Right cardiac atrium (tissue), 5 donors: ENCODE measurements around the gene C4orf17. TPM values are rescaled to one million over a fixed set of nuclear protein-coding genes. Genes with fewer than 3 reads are reported as not detected.

Experiments used
- ATAC-seq, 2 donors: fragments of 200-7000 bp; cut with Tn5 transposase; one replicate each; pipeline versions ENCODE4 v1.8.0 to v1.9.1; 2020; ENCODE audit warnings: moderate library complexity in 2 of 2, mild to moderate bottlenecking in 1 of 2
- DNase-seq, 3 donors: peaks; one replicate each; pipeline ENCODE4 v3.0.0-alpha.2; 2020
- H3K27ac ChIP-seq: one replicate; pipeline ENCODE4 v1.5.1; 2013; ENCODE audit warnings: mild to moderate bottlenecking, low read length, control low read depth, moderate library complexity
- H3K27me3 ChIP-seq: one replicate; pipeline ENCODE4 v1.6.1; 2013; ENCODE audit not compliant: control insufficient read depth, insufficient read depth
- H3K4me1 ChIP-seq: one replicate; pipeline ENCODE4 v1.6.1; 2013; ENCODE audit warnings: low read length; ENCODE audit not compliant: control insufficient read depth, insufficient read depth
- H3K4me3 ChIP-seq: one replicate; pipeline ENCODE4 v1.5.1; 2013; ENCODE audit warnings: low read length, control low read depth
- H3K9me3 ChIP-seq: one replicate; pipeline ENCODE4 v1.6.1; 2013; ENCODE audit warnings: low read length; ENCODE audit not compliant: control insufficient read depth
- WGBS: extraction: QIAGEN DNeasy Blood & Tissue Kit; methylation state at CpG from one replicate; pipeline ENCODE4 v1.1.7; 2013; 5-methylcytosine and 5-hydroxymethylcytosine counted together
- intact Hi-C, 4 donors: fragments of 100-400 bp; cut with DNase I; formaldehyde crosslinking; loops; one replicate each; pipeline versions ENCODE4 v1.11.0 to v1.14.0; 2022 to 2023
- polyA plus RNA-seq: library from polyadenylated mRNA; stranded (reverse); fragments of 200-250 nt; gene quantifications from one replicate; pipeline ENCODE4 v1.2.3, GENCODE V29; 2013
- total RNA-seq, 4 donors: library from RNA; stranded (reverse); fragmentation: NEBNext Ultra II Directional; extraction: Animal tissue kit (Norgen Biotek cat#: 25700); gene quantifications; one replicate each; pipeline ENCODE4 v1.2.1, GENCODE V29; 2021
- donor health status: healthy with polysubstance abuse.
- donor health status: DM: no; HTN: yes; CAD: no.
- donor health status: DM: no; HTN: no; CAD: no.
- donor health status: DM: no; HTN: yes; CAD: no; lungs with severe emphysema.
- donor health status: DM: yes; HTN: yes; CAD: no.

The C4orf17 gene
- total and polyA plus RNA-seq, 5 donors, result not detected

DNA sequence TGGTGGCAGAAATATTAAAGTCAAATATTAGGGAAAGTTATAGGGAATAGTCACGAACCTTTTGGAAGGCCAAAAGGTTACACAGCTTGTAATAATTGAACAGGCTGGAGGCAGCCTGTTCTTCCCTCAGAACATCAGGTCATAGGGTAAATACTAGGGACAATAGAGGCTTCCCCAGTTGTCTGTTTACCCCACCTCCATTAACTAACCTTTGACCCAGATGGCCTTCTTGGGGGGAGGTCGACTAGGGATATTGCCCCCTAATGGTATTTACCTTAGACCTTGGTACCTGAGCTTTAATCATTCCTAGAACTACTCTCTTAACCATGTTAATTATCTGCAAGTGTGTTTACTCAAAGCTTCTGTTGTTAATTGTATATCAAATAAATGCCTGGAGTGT is 26.0 kb downstream of the C4orf17 start:
- Histone ChIP-seq H3K9me3 (no peaks in the 10 kb centered on the region), H3K4me3 (no peak overlapping the region), H3K4me1 (no peaks in the 10 kb centered on the region), H3K27ac (no peak overlapping the region), H3K27me3 (no peaks in the 10 kb centered on the region)
- ATAC-seq (no peak), DNase-seq (no peak)
- intact Hi-C loops, result no loop called here
- WGBS, result 66% methylated on average over 2 of the region's 2 CpGs

DNA sequence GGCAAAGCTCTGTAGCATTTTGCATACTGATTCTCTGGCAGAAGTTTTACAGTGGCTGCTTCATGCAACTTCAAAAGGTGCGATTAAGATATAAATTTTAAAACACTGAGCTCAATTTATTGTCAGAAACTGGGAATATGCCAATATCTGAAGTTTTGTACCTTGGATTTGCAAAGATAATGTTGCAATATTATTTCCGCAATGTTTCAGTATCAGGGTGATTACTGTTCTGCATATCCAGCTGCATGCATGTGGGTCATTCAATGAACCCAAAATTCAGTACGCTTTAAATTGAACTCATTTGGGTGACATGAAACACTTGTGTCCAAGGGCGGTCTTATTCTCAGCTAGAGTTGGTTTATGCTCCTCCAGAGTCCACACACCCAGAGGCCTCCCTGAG is 26.9 kb downstream of the C4orf17 start:
- WGBS, result 76% methylated on average over 4 of the region's 4 CpGs

DNA sequence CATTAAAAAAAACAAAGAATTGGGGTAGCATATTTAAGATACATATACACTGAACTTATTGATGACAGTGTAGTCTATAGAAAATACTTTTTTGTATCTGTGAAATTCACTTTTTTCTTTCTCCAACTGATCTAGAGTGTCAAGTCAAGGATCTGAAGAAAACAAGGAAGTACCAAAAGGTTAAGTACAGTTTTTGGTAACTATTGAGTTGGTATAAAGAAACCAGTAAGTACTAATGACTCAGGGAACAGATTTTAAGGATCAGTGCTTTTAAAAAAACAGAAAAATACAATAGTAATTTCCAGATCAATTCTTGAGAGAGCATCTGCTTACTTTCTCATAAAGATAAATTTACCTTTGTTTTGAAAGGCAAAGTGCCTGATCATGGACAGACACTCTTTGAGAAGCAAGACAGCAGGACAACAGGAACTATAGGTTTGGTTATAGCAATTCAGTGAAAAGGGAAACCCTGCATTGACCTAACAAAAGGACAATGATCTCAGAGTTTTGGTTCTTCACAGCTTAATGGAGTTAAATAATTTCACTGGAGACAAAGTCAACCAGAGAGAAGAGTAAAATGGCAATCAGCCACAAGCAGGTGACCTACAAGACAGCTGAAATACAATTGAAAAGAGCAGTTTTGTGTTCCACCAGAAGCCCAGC is 29.6 kb downstream of the C4orf17 start:
- H3K4me1 ChIP-seq, result no peaks in the 10 kb centered on the region
- intact Hi-C loops, result no loop called here
- H3K9me3 ChIP-seq, result no peaks in the 10 kb centered on the region
- no peak overlapping the region for H3K27ac ChIP-seq
- ATAC-seq, result no peak
- H3K4me3 ChIP-seq, result no peak overlapping the region
- no peak for DNase-seq
- no peaks in the 10 kb centered on the region for H3K27me3 ChIP-seq

More for the DNA sequence above, 26.9 kb downstream of the C4orf17 start:
- H3K27me3 ChIP-seq, result no peaks in the 10 kb centered on the region
- DNase-seq (no peak), ATAC-seq (no peak)
- no peaks in the 10 kb centered on the region for H3K4me1 ChIP-seq
- no peak overlapping the region for H3K27ac ChIP-seq
- H3K4me3 ChIP-seq, result no peak overlapping the region
- intact Hi-C loops, result no loop called here
- H3K9me3 ChIP-seq, result no peaks in the 10 kb centered on the region

DNA sequence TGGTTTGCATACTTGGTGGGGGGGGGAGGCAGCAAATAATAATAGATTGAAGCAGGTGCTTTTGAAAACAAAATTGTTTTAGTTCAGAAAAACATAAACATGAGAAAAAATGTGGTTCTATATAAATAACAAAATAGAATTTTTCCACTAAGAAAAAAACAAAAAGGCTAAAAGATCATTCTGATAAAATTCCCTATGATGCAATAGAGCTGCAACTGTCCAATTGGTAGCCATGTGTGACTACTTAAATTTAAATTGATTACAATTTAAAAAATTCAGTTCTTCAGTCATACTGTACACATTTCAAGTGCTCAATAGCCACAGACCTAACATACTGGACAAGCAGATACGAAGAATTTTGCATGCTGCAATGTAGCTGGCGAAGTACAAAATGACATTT is 42.1 kb downstream of the C4orf17 start:
- no peak for DNase-seq
- H3K27me3 ChIP-seq, result no peaks in the 10 kb centered on the region
- 97% methylated on average over 2 of the region's 2 CpGs for WGBS
- H3K27ac ChIP-seq, result no peak overlapping the region
- no peaks in the 10 kb centered on the region for H3K4me1 ChIP-seq
- H3K4me3 ChIP-seq, result no peak overlapping the region
- no peaks in the 10 kb centered on the region for H3K9me3 ChIP-seq
- ATAC-seq, result no peak
- intact Hi-C loops, result no loop called here

DNA sequence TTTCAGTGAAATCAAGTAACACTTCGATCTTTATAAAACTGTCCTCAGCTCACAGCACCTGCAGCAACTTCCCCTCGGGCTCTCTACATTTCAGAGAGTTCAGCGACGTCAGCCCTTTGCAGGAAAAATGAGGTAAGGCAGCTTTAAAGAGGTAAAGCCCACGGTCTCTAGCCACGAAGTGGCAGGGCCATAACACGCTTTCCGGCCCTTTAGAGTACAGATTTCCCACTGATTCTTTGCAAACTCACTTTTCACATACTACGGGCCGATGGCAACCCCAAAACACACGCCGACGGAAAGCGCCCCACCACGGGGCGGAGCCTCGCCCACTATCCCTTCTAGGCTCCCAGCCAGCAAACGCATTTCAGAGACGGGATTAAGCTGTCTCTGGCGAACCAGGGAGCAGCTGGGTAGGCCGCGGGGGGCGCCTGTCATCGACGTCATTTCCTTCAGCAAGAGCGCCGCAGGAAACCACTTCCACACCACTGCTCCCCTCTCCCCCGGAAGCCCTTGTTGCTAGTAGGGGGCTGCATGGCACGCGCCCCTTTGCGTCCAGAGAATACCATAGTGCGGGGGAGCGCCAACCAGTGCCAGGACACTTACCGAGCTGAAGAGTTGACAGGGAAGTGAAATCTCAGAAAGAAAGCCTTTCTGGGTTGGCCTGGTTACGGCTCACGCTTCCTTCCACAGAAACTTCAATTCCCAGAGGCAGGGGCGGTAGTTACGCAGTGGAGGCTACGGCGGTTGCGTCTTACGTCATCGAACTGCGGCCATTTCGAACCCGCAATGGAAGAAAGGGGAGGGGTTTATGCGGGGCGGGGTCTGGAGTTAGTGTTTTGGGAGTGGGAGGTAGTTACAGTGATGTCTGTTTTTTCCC is 52.7 kb downstream of the C4orf17 start, which contains the start of gene TRMT10A:
TSS of gene TRMT10A (minus strand) at position 730 of the 877 bp plus-strand sequence. CDS start 4,701 bp downstream, outside the sequence.
- Histone ChIP-seq H3K27ac (peak within 1 kb of the TSS; percentile 100), H3K4me3 (peak within 1 kb of the TSS; percentile 90), H3K4me1 (no peaks in the 10 kb centered on the region), H3K9me3 (no peaks in the 10 kb centered on the region), H3K27me3 (no peaks in the 10 kb centered on the region)
- under 1% methylated on average over 48 of the region's 48 CpGs for WGBS
- ATAC-seq, result peak; percentile 99
- peak; percentile 99 to 100 (median 99) for DNase-seq
- intact Hi-C loops, result loop anchor here (5.0 to 10.0 kb wide), 5 partner anchors 244 to 384 kb away; partner anchors contain the start of genes DNAJB14 (in 3 of the 4) and LAMTOR3 (in 1 of the 4)

DNA sequence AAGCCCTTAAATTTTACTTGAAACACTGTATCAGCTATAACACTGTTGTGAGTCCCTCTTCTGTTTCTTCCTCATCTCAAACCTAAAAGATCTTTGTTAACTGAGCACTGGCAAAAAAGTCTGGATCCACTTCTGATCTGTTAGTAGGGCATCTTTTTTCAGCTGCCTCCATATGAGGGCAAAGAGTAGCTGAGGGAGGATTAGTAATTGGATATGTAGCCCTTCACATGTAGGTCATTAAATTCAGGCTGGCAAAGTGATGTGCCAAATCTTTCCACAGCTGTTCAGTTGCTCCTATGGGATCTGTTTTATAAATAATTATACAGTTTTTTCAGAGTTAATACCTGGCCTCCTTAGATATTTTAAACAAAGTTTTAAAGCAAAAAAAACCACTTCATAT is 54.1 kb downstream of the C4orf17 start:
- no peaks in the 10 kb centered on the region for H3K9me3 ChIP-seq
- H3K27me3 ChIP-seq, result no peaks in the 10 kb centered on the region
- ATAC-seq (no peak), DNase-seq (no peak)
- no peak overlapping the region for H3K27ac ChIP-seq
- no peaks in the 10 kb centered on the region for H3K4me1 ChIP-seq
- H3K4me3 ChIP-seq, result no peak overlapping the region
- intact Hi-C loops, result loop anchor here (5.0 to 10.0 kb wide), 5 partner anchors 242 to 382 kb away; partner anchors contain the start of genes DNAJB14 (in 3 of the 4) and LAMTOR3 (in 1 of the 4)

DNA sequence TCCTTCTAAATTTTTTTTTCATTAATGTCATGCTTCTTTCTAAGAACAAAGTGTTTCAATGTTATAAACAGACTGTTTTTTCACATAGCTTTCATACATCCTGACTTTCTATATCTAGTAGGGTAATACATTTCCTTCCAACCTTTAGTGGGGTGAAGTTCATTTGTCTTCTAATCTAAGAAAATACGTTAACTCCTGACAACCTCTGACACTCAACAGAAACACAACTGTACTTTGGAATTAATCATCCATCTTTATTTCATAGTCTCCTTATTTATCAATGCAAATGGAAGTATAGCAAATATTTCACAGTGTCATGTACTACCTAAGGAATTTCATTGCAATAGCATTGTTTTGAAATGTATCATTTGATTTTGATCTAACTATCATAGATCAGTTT is 61.1 kb downstream of the C4orf17 start:
- Histone ChIP-seq H3K9me3 (no peaks in the 10 kb centered on the region), H3K4me1 (no peaks in the 10 kb centered on the region), H3K4me3 (no peak overlapping the region), H3K27me3 (no peaks in the 10 kb centered on the region), H3K27ac (no peak overlapping the region)
- intact Hi-C loops, result no loop called here
- DNase-seq, result no peak
- no peak for ATAC-seq
- WGBS, result 17% methylated on average over 1 of the region's 1 CpG

DNA sequence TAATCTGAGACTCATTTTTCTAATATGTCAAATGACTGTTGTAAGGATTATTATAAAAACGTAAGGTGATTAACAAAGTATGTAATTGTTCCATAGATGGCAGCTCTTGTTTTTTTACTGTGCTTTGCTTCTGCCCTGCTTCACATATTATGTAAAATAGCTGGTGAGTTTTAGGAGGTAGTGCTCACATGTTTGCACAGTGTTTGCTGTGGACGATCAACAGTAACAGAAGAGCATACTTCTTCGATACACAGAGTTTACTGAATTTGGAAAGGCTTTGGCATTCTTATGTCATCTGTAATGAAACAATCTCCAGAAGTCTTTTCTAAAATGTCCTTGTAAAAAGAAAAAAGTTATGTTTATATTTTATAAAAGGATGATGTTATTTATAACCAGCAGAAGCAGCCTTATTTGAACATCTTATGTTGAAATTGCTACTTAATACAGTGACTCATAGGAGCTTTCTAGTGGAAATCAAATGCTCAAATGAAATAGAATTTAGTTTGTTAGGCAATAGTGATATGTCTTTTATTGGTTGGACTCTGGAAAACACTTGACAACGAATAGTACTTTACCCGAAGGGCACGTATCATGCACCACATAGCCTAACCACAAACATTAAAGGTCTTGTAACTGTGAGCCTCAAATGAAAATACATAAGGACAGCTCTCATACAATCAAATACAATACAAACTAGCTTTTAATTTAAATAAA is 61.9 kb downstream of the C4orf17 start:
- DNase-seq, result no peak
- Histone ChIP-seq H3K4me1 (no peaks in the 10 kb centered on the region), H3K9me3 (no peaks in the 10 kb centered on the region), H3K4me3 (no peak overlapping the region), H3K27me3 (no peaks in the 10 kb centered on the region), H3K27ac (no peak overlapping the region)
- intact Hi-C loops, result no loop called here
- WGBS, result 83% methylated on average over 6 of the region's 6 CpGs
- ATAC-seq, result no peak

DNA sequence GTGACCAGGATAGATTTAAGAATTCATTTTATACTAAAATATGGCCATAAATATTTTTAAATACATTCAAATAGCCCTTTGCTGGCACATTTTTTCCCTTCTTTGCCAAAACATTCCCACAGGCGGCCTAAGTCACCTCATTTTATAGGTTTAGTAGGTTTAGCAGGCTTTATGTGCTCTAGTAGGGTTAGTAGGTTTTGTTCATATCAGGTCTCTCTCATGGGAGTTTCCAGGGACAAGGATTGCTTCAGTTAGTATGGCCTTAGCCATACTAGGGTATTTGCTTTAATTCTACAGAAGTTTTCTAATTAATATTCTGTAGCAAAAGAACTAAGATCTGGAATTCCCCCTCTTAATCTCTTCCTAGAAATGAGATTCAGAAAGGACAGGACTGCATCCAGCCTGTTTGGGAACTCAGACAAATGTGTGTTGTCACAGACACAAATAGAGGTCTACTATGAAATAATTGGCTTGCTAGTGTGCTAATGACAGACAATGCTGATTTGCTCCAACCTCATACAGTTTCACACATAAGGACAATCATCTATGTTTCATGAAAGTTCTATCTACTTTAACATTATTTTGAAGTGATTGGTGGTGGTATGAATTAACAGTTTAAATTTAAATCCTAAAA is 63.0 kb downstream of the C4orf17 start:
- WGBS, result 67% methylated on average over 1 of the region's 1 CpG
- H3K4me1 ChIP-seq, result no peaks in the 10 kb centered on the region
- H3K27ac ChIP-seq, result no peak overlapping the region
- no peaks in the 10 kb centered on the region for H3K9me3 ChIP-seq
- no peak for ATAC-seq
- intact Hi-C loops, result no loop called here
- H3K4me3 ChIP-seq, result no peak overlapping the region
- no peak for DNase-seq
- no peaks in the 10 kb centered on the region for H3K27me3 ChIP-seq

DNA sequence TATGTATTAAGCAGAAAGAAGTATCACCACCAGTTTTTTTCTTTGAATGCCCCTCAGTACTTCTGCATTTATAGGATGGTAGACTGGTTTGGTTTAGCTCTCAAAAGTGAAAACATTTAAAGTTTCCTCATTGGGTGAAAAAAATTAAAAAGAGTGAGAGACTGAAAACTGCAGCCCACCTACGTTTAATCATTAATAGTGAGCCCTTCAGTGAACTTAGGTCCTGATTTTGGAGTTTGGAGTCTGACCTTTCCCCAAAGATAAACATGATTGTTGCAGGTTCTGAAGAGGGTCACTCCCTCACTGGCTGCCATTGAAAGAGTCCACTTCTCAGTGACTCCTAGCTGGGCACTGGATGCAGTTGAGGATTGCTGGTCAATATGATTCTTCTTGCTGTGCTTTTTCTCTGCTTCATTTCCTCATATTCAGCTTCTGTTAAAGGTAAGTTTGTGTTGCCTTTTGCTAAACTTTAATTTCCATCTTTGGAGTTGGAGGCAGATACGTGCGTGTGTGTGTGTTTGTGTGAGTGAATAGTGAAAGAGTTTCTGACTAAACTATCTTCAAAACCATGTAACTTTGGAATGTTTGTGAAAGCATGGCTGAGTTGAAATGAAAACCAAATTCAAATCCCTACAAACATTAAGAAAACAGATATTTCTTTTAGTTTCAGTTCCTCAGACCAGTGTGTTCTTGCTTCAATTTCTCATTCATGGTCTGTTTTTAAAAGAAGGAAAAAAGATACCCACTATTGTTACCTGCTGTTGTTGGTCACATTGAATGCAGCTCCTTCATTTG is 63.9 kb downstream of the C4orf17 start, which contains the start of gene MTTP:
TSS of gene MTTP (plus strand) at position 295 of the 795 bp plus-strand sequence. CDS start at position 381, 86 bp downstream.
- H3K4me3 ChIP-seq, result no peak within 1 kb of the TSS

More for the DNA sequence above, 63.9 kb downstream of the C4orf17 start, which contains the start of gene MTTP:
- ATAC-seq (no peak), DNase-seq (no peak)
- H3K27me3 ChIP-seq, result no peaks in the 10 kb centered on the region
- no peaks in the 10 kb centered on the region for H3K4me1 ChIP-seq
- no peak within 1 kb of the TSS for H3K27ac ChIP-seq
- H3K9me3 ChIP-seq, result no peaks in the 10 kb centered on the region
- intact Hi-C loops, result no loop called here
- 78% methylated on average over 3 of the region's 3 CpGs for WGBS
